Gastrocnemius medialis (tissue), 4 donors: ENCODE measurements around the gene CPNE2.

ENCODE experiments used
- CTCF ChIP-seq, 5 experiments: fragments of 450-650 bp in 3 of 5; fragments of 200-600 bp in 2 of 5; sonication (generic) in 2 of 5; IDR thresholded peaks in 4 of 5; conservative IDR thresholded peaks in 1 of 5; 1 replicate in 4 of 5; 2 replicates in 1 of 5; pipeline ENCODE4 v1.5.1; 2016 to 2019; ENCODE audit warnings: antibody characterized with exemption in 5 of 5, mild to moderate bottlenecking in 3 of 5, moderate library complexity in 3 of 5
- POLR2A ChIP-seq, 2 donors: fragments of 450-650 bp; IDR thresholded peaks; one replicate each; pipeline ENCODE4 v1.6.1; 2017; ENCODE audit warnings: antibody characterized with exemption in 2 of 2, mild to moderate bottlenecking in 2 of 2, moderate library complexity in 2 of 2

GRCh38 chr16:57113664-57114063, 21.3 kb downstream of the CPNE2 start:
- TF ChIP-seq CTCF (IDR thresholded peaks at IDR 0.05 in 4 of 5, conservative IDR thresholded peaks at IDR 0.05 in 1 of 5) (no peak), POLR2A (IDR thresholded peaks at IDR 0.05) (no peak)
